Daoy (cell line): Measurements from ENCODE around the gene GAMT. TPM values are rescaled to one million over a fixed set of nuclear protein-coding genes. Genes with fewer than 3 reads are reported as not detected.
A peak's percentile ranks its signal among the peaks of the same experiment; 100 is the strongest.

Experiments
- DNase-seq: peaks from one replicate; pipeline ENCODE4 v3.0.0-alpha.2; 2015; ENCODE audit warnings: low read depth
- total RNA-seq: library from RNA; depleted of rRNA; stranded (reverse); fragments of >200 nt; shearing (Covaris generic); gene quantifications from 2 replicates; pipeline ENCODE4 v1.2.3, GENCODE V29; 2014

GAMT gene
- total RNA-seq, 1 experiment from 2014 or later, result 26.3 TPM

GRCh38 chr19:1418951-1419738 is 17.8 kb upstream of the GAMT start:
- DNase-seq, result no peak

GRCh38 chr19:1418496-1418775 is 17.1 kb upstream of the GAMT start:
- DNase-seq, result no peak

GRCh38 chr19:1417681-1418495 is 16.5 kb upstream of the GAMT start:
- no peak for DNase-seq

GRCh38 chr19:1417145-1417544 is 15.8 kb upstream of the GAMT start:
- no peak for DNase-seq

GRCh38 chr19:1416014-1416841 is 14.9 kb upstream of the GAMT start:
- DNase-seq, result no peak

- DNase-seq, result no peak
These were observed 11.9 kb upstream of the GAMT start for GRCh38 chr19:1412995-1413800.

- no peak for DNase-seq
These were observed 11.1 kb upstream of the GAMT start for GRCh38 chr19:1412323-1412923.

- no peak for DNase-seq
These were observed 10.2 kb upstream of the GAMT start for GRCh38 chr19:1411255-1412191.

- no peak for DNase-seq
These were observed 9.4 kb upstream of the GAMT start for GRCh38 chr19:1410789-1411188.

GRCh38 chr19:1410136-1410786 is 8.9 kb upstream of the GAMT start:
- no peak for DNase-seq

- DNase-seq, result no peak
These were observed 8.1 kb upstream of the GAMT start for GRCh38 chr19:1409204-1410005.

GRCh38 chr19:1408300-1409203 is 7.2 kb upstream of the GAMT start:
- peak; percentile 61 for DNase-seq

GRCh38 chr19:1407528-1408299 is 6.4 kb upstream of the GAMT start, which contains the start of gene DAZAP1:
DAZAP1 (plus strand) TSS chr19:1407586; CDS start chr19:1407774, 188 bp downstream.
- no peak for DNase-seq

GRCh38 chr19:1406774-1407527 is 5.6 kb upstream of the GAMT start:
- DNase-seq, result peak; percentile 99

- no peak for DNase-seq
These were observed 1.2 kb upstream of the GAMT start for GRCh38 chr19:1402411-1403070.
